NCI-H748 treated with DMSO at 0.1 percent for 48 hours (cell line): ENCODE data around the gene MS4A4A.

ENCODE experiments used
- DNase-seq: peaks from one replicate; lab custom pipeline; 2025; lab: John Stamatoyannopoulos, UW

Gene MS4A4A

GRCh38 chr11:60349990-60350389 is 69.5 kb downstream of the MS4A4A start:
- DNase-seq = no peak

GRCh38 chr11:60357771-60358170 is 77.3 kb downstream of the MS4A4A start:
- DNase-seq = no peak
